H9 (cell line): ENCODE measurements around the gene MYL3. TPM values are rescaled to one million over a fixed set of nuclear protein-coding genes. Genes with fewer than 3 reads are reported as not detected.

Experiments used
- DNase-seq: peaks from one replicate; pipeline ENCODE4 v3.0.0-alpha.2; 2017
- H2AFZ ChIP-seq: one replicate; pipeline ENCODE4 v1.6.1; 2013; ENCODE audit warnings: mild to moderate bottlenecking, low read length, control low read depth, moderate library complexity
- H2AK5ac ChIP-seq: 2 replicates; pipeline ENCODE4 v1.6.1; 2013; ENCODE audit warnings: low read length, control low read depth, mixed read lengths; ENCODE audit not compliant: insufficient read length
- H2BK120ac ChIP-seq: one replicate; pipeline ENCODE4 v1.6.1; 2013; ENCODE audit warnings: low read depth, mild to moderate bottlenecking, low read length, control low read depth, inconsistent platforms; ENCODE audit not compliant: poor library complexity, severe bottlenecking
- H2BK12ac ChIP-seq: 2 replicates; pipeline ENCODE4 v1.6.1; 2013; ENCODE audit warnings: low read length, control low read depth, mixed read lengths, low read depth; ENCODE audit not compliant: insufficient read length
- H2BK15ac ChIP-seq: 2 replicates; pipeline ENCODE4 v1.6.1; 2013; ENCODE audit warnings: low read depth, low read length, control low read depth
- H2BK20ac ChIP-seq: one replicate; pipeline ENCODE4 v1.6.1; 2013; ENCODE audit warnings: low read depth, mild to moderate bottlenecking, low read length, control low read depth, inconsistent platforms; ENCODE audit not compliant: poor library complexity, severe bottlenecking
- H2BK5ac ChIP-seq: 2 replicates; pipeline ENCODE4 v1.6.1; 2013; ENCODE audit warnings: low read length, control low read depth, mixed read lengths; ENCODE audit not compliant: insufficient read length
- H3K14ac ChIP-seq: 2 replicates; pipeline ENCODE4 v1.6.1; 2013; ENCODE audit warnings: low read length, control low read depth; ENCODE audit not compliant: insufficient read depth
- H3K18ac ChIP-seq: 2 replicates; pipeline ENCODE4 v1.6.1; 2013; ENCODE audit warnings: low read depth, mild to moderate bottlenecking, mixed read lengths, low read length, control low read depth; ENCODE audit not compliant: insufficient read length
- H3K23ac ChIP-seq: 2 replicates; pipeline ENCODE4 v1.6.1; 2013; ENCODE audit warnings: low read length, control low read depth, mixed read lengths, low read depth; ENCODE audit not compliant: insufficient read length
- H3K23me2 ChIP-seq: 2 replicates; pipeline ENCODE4 v1.6.1; 2013; ENCODE audit warnings: low read depth, mild to moderate bottlenecking, mixed read lengths, low read length, control low read depth; ENCODE audit not compliant: insufficient read length, poor library complexity, severe bottlenecking
- H3K27ac ChIP-seq: 2 replicates; pipeline ENCODE4 v1.5.1; 2013; ENCODE audit warnings: low read length, control low read depth, mixed read lengths, low read depth; ENCODE audit not compliant: insufficient read length
- H3K27me3 ChIP-seq: 2 replicates; pipeline ENCODE4 v1.6.1; 2013; ENCODE audit warnings: low read length, control low read depth, inconsistent platforms; ENCODE audit not compliant: insufficient read depth
- H3K4ac ChIP-seq: 2 replicates; pipeline ENCODE4 v1.6.1; 2013; ENCODE audit warnings: low read depth, mild to moderate bottlenecking, control low read depth, inconsistent platforms, low read length, moderate library complexity
- H3K4me1 ChIP-seq: 2 replicates; pipeline ENCODE4 v1.6.1; 2013; ENCODE audit warnings: low read length, control low read depth, inconsistent platforms; ENCODE audit not compliant: insufficient read depth
- H3K4me2 ChIP-seq: 2 replicates; pipeline ENCODE4 v1.6.1; 2013; ENCODE audit warnings: low read length, control low read depth, mixed read lengths; ENCODE audit not compliant: insufficient read length, insufficient read depth
- H3K56ac ChIP-seq: 2 replicates; pipeline ENCODE4 v1.6.1; 2013; ENCODE audit warnings: low read depth, mild to moderate bottlenecking, mixed read lengths, low read length, control low read depth; ENCODE audit not compliant: insufficient read length
- H3K79me1 ChIP-seq: 2 replicates; pipeline ENCODE4 v1.6.1; 2013; ENCODE audit warnings: low read depth, mild to moderate bottlenecking, moderate library complexity, low read length, control low read depth, inconsistent platforms; ENCODE audit not compliant: insufficient read depth, poor library complexity, severe bottlenecking
- H3K79me2 ChIP-seq: 2 replicates; pipeline ENCODE4 v1.6.1; 2013; ENCODE audit warnings: low read length, control low read depth, inconsistent platforms; ENCODE audit not compliant: insufficient read depth
- H3K9ac ChIP-seq: 2 replicates; pipeline ENCODE4 v1.6.1; 2013; ENCODE audit warnings: low read length, control low read depth, mixed read lengths; ENCODE audit not compliant: insufficient read length; ENCODE audit errors: extremely low read depth
- H3K9me3 ChIP-seq: one replicate; pipeline ENCODE4 v1.6.1; 2013; ENCODE audit warnings: low read depth, low read length, inconsistent platforms; ENCODE audit not compliant: control insufficient read depth
- H3T11ph ChIP-seq: one replicate; pipeline ENCODE4 v1.6.1; 2013; ENCODE audit warnings: mild to moderate bottlenecking, low read length, control low read depth, inconsistent platforms
- H4K20me1 ChIP-seq: one replicate; pipeline ENCODE4 v1.6.1; 2013; ENCODE audit not compliant: control insufficient read depth, insufficient read length, insufficient read depth
- H4K5ac ChIP-seq: 2 replicates; pipeline ENCODE4 v1.6.1; 2013; ENCODE audit warnings: low read depth, mild to moderate bottlenecking, mixed read lengths, low read length, control low read depth; ENCODE audit not compliant: insufficient read length
- H4K8ac ChIP-seq: replicated peaks from 2 replicates; pipeline ENCODE4 v1.6.1; 2013; ENCODE audit warnings: low read length, control low read depth, mixed read lengths, low read depth; ENCODE audit not compliant: insufficient read length
- H4K91ac ChIP-seq: 2 replicates; pipeline ENCODE4 v1.6.1; 2013; ENCODE audit warnings: low read depth, mild to moderate bottlenecking, moderate library complexity, mixed read lengths, low read length, control low read depth; ENCODE audit not compliant: insufficient read length
- H3K27ac Mint-ChIP-seq, 3 experiments: 2 replicates in 2 of 3; 3 replicates in 1 of 3; pipeline ENCODE4 v1.8.0; 2020 to 2021; ENCODE audit warnings: mixed read lengths in 3 of 3, mild to moderate bottlenecking in 1 of 3, moderate library complexity in 1 of 3
- H3K27me3 Mint-ChIP-seq: 2 replicates; pipeline ENCODE4 v1.8.0; 2021; ENCODE audit warnings: low read depth, mild to moderate bottlenecking, moderate library complexity, mixed read lengths
- H3K36me3 Mint-ChIP-seq, 3 experiments: 2 replicates in 2 of 3; 3 replicates in 1 of 3; pipeline ENCODE4 v1.8.0; 2020 to 2021; ENCODE audit warnings: low read depth in 3 of 3, mixed read lengths in 3 of 3; ENCODE audit not compliant: insufficient read depth in 1 of 3
- H3K4me1 Mint-ChIP-seq, 2 experiments: 2 replicates each; pipeline ENCODE4 v1.8.0; 2020; ENCODE audit warnings: mixed read lengths in 2 of 2
- H3K4me3 Mint-ChIP-seq, 2 experiments: 2 replicates in 1 of 2; 3 replicates in 1 of 2; pipeline ENCODE4 v1.8.0; 2020 to 2021; ENCODE audit warnings: mild to moderate bottlenecking in 2 of 2, mixed read lengths in 2 of 2, moderate library complexity in 1 of 2
- H3K9me3 Mint-ChIP-seq, 2 experiments: 2 replicates in 1 of 2; 3 replicates in 1 of 2; pipeline ENCODE4 v1.8.0; 2020; ENCODE audit warnings: mild to moderate bottlenecking in 2 of 2, mixed read lengths in 2 of 2, moderate library complexity in 1 of 2
- WGBS: extraction: QIAGEN DNeasy Blood & Tissue Kit; methylation state at CpG from one replicate; pipeline ENCODE4 v1.1.7; 2013; ENCODE audit warnings: missing lambda C conversion rate, low lambda C conversion rate, mixed read lengths; ENCODE audit not compliant: insufficient read length; ENCODE audit errors: extremely low coverage; 5-methylcytosine and 5-hydroxymethylcytosine counted together
- total RNA-seq: library from RNA; stranded (reverse); gene quantifications from 2 replicates; pipeline ENCODE4 v1.2.1, GENCODE V29; 2021
- TF ChIP-seq, protein P1 (sequence below): fragments of 200-600 bp; sonication (generic); conservative IDR thresholded peaks from 3 replicates; pipeline ENCODE4 v1.8.0; 2021; ENCODE audit warnings: antibody characterized with exemption, mild to moderate bottlenecking

The MYL3 gene
- total RNA-seq, 1 experiment from 2014 or later, result 0.24 TPM

DNA sequence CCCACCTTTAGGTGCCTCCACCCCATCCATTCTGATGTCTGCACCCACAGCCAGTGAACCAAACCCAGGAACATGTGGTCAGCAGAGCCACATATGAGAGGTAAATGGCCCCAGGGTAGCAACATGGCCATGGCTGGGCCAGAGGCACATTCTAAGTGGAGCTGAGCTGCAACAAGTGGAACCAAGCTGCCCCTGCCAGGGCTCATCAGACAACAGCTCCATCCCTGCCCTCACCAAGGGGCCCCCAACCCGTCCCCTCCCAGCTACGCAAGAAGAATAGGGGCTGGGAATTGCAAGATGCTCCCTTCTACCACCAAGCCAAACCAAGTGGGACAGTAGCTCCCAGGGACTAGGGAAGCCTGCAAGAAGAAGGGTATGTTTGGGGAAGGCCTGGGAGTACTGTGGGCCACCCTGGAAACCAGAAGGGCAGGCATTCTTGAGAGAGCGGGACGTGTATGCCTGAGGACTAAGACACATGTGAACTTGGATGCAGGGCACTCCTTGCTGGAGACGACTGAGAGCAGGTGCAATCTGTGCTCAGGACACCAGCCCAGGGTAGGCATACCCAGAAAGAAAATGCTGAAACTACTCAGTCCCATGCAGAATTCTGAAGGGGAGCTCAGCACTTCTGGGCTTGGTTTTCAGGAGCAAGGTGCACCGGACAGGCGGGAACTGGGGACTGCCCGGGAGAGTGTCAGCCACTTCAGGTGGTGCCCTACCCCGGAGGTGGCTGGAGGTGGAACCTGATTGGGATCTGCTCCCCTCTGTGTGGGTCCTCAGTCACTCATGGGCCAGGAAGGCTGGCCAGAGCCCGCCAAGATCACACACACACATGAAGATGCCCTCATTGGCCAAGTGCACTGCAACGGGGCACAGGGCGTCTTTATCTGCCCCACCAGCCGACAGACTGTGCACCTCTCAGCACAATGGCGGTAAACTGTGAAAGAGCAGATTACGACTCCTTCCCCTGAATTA lies 9.5 kb downstream of the MYL3 start:
- Histone ChIP-seq H4K8ac (no peak overlapping the region), H3K9ac (no peak overlapping the region), H3K4ac (no peak overlapping the region), H3K79me2 (no peaks in the 10 kb centered on the region), H3K4me1 (no peaks in the 10 kb centered on the region), H3K27ac (no peak overlapping the region), H3K4me2 (no peak overlapping the region), H4K91ac (no peak overlapping the region), H2BK5ac (no peak overlapping the region), H3K56ac (no peak overlapping the region), H2BK120ac (no peak overlapping the region), H3K23me2 (no peaks in the 10 kb centered on the region), H3K79me1 (no peaks in the 10 kb centered on the region), H2AFZ (no peak overlapping the region), H3T11ph (no peak overlapping the region), H4K5ac (no peak overlapping the region), H2BK15ac (no peak overlapping the region), H3K18ac (no peak overlapping the region), H2BK20ac (no peak overlapping the region), H3K27me3 (no peaks in the 10 kb centered on the region), H3K14ac (no peak overlapping the region), H2AK5ac (no peak overlapping the region), H4K20me1 (no peaks in the 10 kb centered on the region), H3K9me3 (no peaks in the 10 kb centered on the region), H3K23ac (no peak overlapping the region), H2BK12ac (no peak overlapping the region)
- H3K4me1 Mint-ChIP-seq, result peaks cover 8% of the 10 kb centered on the region in 2 experiments
- H3K4me3 Mint-ChIP-seq, result no peak overlapping the region
- TF ChIP-seq, protein P1, sequence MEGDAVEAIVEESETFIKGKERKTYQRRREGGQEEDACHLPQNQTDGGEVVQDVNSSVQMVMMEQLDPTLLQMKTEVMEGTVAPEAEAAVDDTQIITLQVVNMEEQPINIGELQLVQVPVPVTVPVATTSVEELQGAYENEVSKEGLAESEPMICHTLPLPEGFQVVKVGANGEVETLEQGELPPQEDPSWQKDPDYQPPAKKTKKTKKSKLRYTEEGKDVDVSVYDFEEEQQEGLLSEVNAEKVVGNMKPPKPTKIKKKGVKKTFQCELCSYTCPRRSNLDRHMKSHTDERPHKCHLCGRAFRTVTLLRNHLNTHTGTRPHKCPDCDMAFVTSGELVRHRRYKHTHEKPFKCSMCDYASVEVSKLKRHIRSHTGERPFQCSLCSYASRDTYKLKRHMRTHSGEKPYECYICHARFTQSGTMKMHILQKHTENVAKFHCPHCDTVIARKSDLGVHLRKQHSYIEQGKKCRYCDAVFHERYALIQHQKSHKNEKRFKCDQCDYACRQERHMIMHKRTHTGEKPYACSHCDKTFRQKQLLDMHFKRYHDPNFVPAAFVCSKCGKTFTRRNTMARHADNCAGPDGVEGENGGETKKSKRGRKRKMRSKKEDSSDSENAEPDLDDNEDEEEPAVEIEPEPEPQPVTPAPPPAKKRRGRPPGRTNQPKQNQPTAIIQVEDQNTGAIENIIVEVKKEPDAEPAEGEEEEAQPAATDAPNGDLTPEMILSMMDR, result no peak
- H3K27ac Mint-ChIP-seq, result no peak overlapping the region
- H3K27me3 Mint-ChIP-seq, result peaks cover 30% of the 10 kb centered on the region
- H3K36me3 Mint-ChIP-seq, result no peaks in the 10 kb centered on the region
- DNase-seq, result no peak
- no peaks in the 10 kb centered on the region for H3K9me3 Mint-ChIP-seq
- WGBS, result no CpG with 5 or more reads among the region's 15 CpGs
